ENCODE measurements around the gene ADGRD1.

DNA sequence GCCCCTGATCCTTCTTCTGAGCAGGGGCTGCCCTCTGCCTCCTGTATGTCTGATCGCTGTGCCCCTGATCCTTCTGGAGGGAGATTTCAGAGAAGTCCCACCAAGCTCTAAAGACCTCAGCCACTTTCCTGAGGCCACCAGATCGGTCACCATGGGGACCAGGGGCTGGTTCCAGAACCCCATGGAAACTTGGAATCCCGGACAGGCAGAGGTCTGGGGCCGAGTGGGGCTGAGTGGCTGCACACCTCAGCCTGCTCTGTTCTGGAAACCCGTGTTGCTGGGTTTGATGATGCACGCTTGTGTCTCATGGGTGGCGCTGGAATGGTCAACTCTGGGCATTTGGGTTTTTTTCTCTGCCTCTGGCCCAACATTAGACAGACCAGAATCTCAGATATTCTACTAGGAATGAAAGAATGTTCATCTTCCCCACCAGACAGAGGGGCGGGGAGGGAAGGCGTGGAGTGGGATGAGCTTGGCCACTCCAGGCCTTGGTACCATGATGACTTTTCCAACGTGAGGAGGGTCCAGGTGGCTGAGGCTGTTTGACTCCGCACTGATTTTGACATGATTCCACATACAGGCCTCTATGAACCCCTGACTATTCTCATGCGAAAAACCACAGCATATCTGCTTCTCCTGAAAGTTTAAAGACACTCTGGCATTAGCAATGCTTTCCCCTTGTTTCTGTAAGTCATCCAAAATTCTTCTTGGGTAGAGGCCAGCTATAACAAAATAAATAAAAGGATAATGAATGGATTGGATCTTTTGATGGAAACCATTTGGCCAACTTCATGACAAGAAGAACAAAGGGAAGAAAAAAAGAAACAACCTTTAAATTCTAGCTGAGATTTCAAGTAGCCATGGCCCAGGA, 114.5 kb downstream of the ADGRD1 start:
- TF ChIP-seq, protein P1, sequence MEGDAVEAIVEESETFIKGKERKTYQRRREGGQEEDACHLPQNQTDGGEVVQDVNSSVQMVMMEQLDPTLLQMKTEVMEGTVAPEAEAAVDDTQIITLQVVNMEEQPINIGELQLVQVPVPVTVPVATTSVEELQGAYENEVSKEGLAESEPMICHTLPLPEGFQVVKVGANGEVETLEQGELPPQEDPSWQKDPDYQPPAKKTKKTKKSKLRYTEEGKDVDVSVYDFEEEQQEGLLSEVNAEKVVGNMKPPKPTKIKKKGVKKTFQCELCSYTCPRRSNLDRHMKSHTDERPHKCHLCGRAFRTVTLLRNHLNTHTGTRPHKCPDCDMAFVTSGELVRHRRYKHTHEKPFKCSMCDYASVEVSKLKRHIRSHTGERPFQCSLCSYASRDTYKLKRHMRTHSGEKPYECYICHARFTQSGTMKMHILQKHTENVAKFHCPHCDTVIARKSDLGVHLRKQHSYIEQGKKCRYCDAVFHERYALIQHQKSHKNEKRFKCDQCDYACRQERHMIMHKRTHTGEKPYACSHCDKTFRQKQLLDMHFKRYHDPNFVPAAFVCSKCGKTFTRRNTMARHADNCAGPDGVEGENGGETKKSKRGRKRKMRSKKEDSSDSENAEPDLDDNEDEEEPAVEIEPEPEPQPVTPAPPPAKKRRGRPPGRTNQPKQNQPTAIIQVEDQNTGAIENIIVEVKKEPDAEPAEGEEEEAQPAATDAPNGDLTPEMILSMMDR (IDR thresholded peaks at IDR 0.05; ENCODE audit: low read length) = no peak
- no peak for TF ChIP-seq EZH2 (IDR thresholded peaks at IDR 0.05; ENCODE audit: borderline replicate concordance, low read length)

All from OCI-LY1 (cell line).